SH-SY5Y (cell line): Measurements from ENCODE around the gene ZC2HC1C.

Source experiments
- GATA2 ChIP-seq: IDR thresholded peaks from 2 replicates; pipeline ENCODE4 v1.6.1; 2011; ENCODE audit warnings: mild to moderate bottlenecking, low read depth, low read length
- GATA3 ChIP-seq: IDR thresholded peaks from 2 replicates; pipeline ENCODE4 v1.6.1; 2011; ENCODE audit warnings: low read depth, mild to moderate bottlenecking, low read length, moderate library complexity

ZC2HC1C gene

GRCh38 chr14:75098212-75098611 lies 28.8 kb downstream of the ZC2HC1C start:
- TF ChIP-seq GATA3 (no peak), GATA2 (no peak)

GRCh38 chr14:75098682-75099081 lies 29.2 kb downstream of the ZC2HC1C start:
- TF ChIP-seq GATA3 (no peak), GATA2 (no peak)

- no peak for TF ChIP-seq GATA2
- no peak for TF ChIP-seq GATA3
These were observed 32.0 kb downstream of the ZC2HC1C start for GRCh38 chr14:75101491-75101890.

- TF ChIP-seq GATA3: no peak
- TF ChIP-seq GATA2: no peak
These were observed 37.7 kb downstream of the ZC2HC1C start for GRCh38 chr14:75107186-75107585.

GRCh38 chr14:75109877-75110276 lies 40.4 kb downstream of the ZC2HC1C start:
- TF ChIP-seq GATA3 (no peak), GATA2 (no peak)

GRCh38 chr14:75113932-75114539 lies 44.6 kb downstream of the ZC2HC1C start:
- no peak for TF ChIP-seq GATA3
- TF ChIP-seq GATA2: no peak

- TF ChIP-seq GATA3: no peak
- no peak for TF ChIP-seq GATA2
These were observed 49.6 kb downstream of the ZC2HC1C start for GRCh38 chr14:75119056-75119455.

- TF ChIP-seq GATA2 (no peak), GATA3 (no peak)
These were observed 51.3 kb downstream of the ZC2HC1C start for GRCh38 chr14:75120541-75121291.

GRCh38 chr14:75121552-75121951 lies 52.1 kb downstream of the ZC2HC1C start:
- TF ChIP-seq GATA2 (no peak), GATA3 (no peak)

GRCh38 chr14:75123991-75124390 lies 54.5 kb downstream of the ZC2HC1C start:
- TF ChIP-seq GATA2: no peak
- TF ChIP-seq GATA3: no peak

GRCh38 chr14:75125617-75126016 lies 56.2 kb downstream of the ZC2HC1C start:
- TF ChIP-seq GATA2: no peak
- no peak for TF ChIP-seq GATA3

- no peak for TF ChIP-seq GATA3
- TF ChIP-seq GATA2: no peak
These were observed 56.7 kb downstream of the ZC2HC1C start for GRCh38 chr14:75126121-75126544.

GRCh38 chr14:75126679-75127473 lies 57.4 kb downstream of the ZC2HC1C start, which contains the start of gene NEK9:
TSS of gene NEK9 (minus strand) at chr14:75127048. CDS start at chr14:75126921, 127 bp downstream.
- no peak for TF ChIP-seq GATA2
- TF ChIP-seq GATA3: no peak

GRCh38 chr14:75127903-75128595 lies 58.6 kb downstream of the ZC2HC1C start:
- TF ChIP-seq GATA2: no peak
- TF ChIP-seq GATA3: no peak
